BE2C (cell line): Measurements from ENCODE around the gene INVS.

Experiments
- DNase-seq: peaks from one replicate; pipeline ENCODE4 v3.0.0-alpha.2; 2020
- H3K27me3 ChIP-seq: fragments of 250-450 bp; sonication (Bioruptor Pico); 2 replicates; pipeline ENCODE4 v1.5.1; 2020; ENCODE audit warnings: mild to moderate bottlenecking
- H3K36me3 ChIP-seq: fragments of 250-450 bp; sonication (Bioruptor Pico); 2 replicates; pipeline ENCODE4 v1.5.1; 2020; ENCODE audit warnings: mild to moderate bottlenecking
- H3K4me1 ChIP-seq: fragments of 250-450 bp; sonication (Bioruptor Pico); 2 replicates; pipeline ENCODE4 v1.5.1; 2020
- H3K4me3 ChIP-seq: 2 replicates; pipeline ENCODE4 v1.5.1; 2011; ENCODE audit warnings: low read depth, low read length
- H3K9me3 ChIP-seq: fragments of 250-450 bp; sonication (Bioruptor Pico); 2 replicates; pipeline ENCODE4 v1.5.1; 2020
- CTCF ChIP-seq: IDR thresholded peaks from 2 replicates; pipeline ENCODE4 v1.5.1; 2012; ENCODE audit warnings: mild to moderate bottlenecking, low read depth, low read length

The INVS gene

GRCh38 chr9:100191264-100191663, 92.2 kb downstream of the INVS start:
- no peak overlapping the region for H3K4me3 ChIP-seq
- DNase-seq = no peak
- no peaks in the 10 kb centered on the region; the same call in 1 of the 2 replicates for H3K9me3 ChIP-seq
- no peaks in the 10 kb centered on the region; the same call in 1 of the 2 replicates for H3K4me1 ChIP-seq
- H3K27me3 ChIP-seq = no peaks in the 10 kb centered on the region
- TF ChIP-seq CTCF = no peak
- H3K36me3 ChIP-seq = no peaks in the 10 kb centered on the region

- Histone ChIP-seq H3K9me3 (no peaks in the 10 kb centered on the region; the same call in 1 of the 2 replicates), H3K4me1 (peaks cover 3% of the 10 kb centered on the region; the same call in 1 of the 2 replicates), H3K27me3 (no peaks in the 10 kb centered on the region), H3K36me3 (no peaks in the 10 kb centered on the region), H3K4me3 (no peak overlapping the region)
- no peak for DNase-seq
- no peak for TF ChIP-seq CTCF
Observed at GRCh38 chr9:100193078-100193477, 94.0 kb downstream of the INVS start.

GRCh38 chr9:100196215-100196614, 97.2 kb downstream of the INVS start:
- peaks cover 3% of the 10 kb centered on the region; the same call in 1 of the 2 replicates for H3K4me1 ChIP-seq
- DNase-seq = no peak
- no peaks in the 10 kb centered on the region for H3K27me3 ChIP-seq
- no peaks in the 10 kb centered on the region for H3K36me3 ChIP-seq
- H3K9me3 ChIP-seq = no peaks in the 10 kb centered on the region
- H3K4me3 ChIP-seq = no peak overlapping the region
- no peak for TF ChIP-seq CTCF

GRCh38 chr9:100196828-100197227, 97.8 kb downstream of the INVS start:
- DNase-seq = no peak
- no peaks in the 10 kb centered on the region for H3K36me3 ChIP-seq
- H3K9me3 ChIP-seq = no peaks in the 10 kb centered on the region
- H3K4me3 ChIP-seq = no peak overlapping the region
- no peak for TF ChIP-seq CTCF
- no peaks in the 10 kb centered on the region for H3K27me3 ChIP-seq
- peaks cover 3% of the 10 kb centered on the region; the same call in 1 of the 2 replicates for H3K4me1 ChIP-seq

- Histone ChIP-seq H3K4me3 (no peak overlapping the region), H3K4me1 (peaks cover 3% of the 10 kb centered on the region; the same call in 1 of the 2 replicates), H3K9me3 (no peaks in the 10 kb centered on the region), H3K27me3 (no peaks in the 10 kb centered on the region), H3K36me3 (no peaks in the 10 kb centered on the region)
- DNase-seq = no peak
- TF ChIP-seq CTCF = 0 out of 2 replicates have a peak, but pooled peaks have one; percentile 12
Observed at GRCh38 chr9:100197553-100197952, 98.5 kb downstream of the INVS start.

- no peak for DNase-seq
- TF ChIP-seq CTCF = no peak
Observed at GRCh38 chr9:100202806-100203205, 103.8 kb downstream of the INVS start.

More at GRCh38 chr9:100202806-100203205, 103.8 kb downstream of the INVS start:
- Histone ChIP-seq H3K36me3 (no peaks in the 10 kb centered on the region), H3K27me3 (no peaks in the 10 kb centered on the region), H3K9me3 (no peaks in the 10 kb centered on the region), H3K4me3 (no peak overlapping the region), H3K4me1 (no peaks in the 10 kb centered on the region)
